ENCODE measurements around the gene GOLT1A.

Gene GOLT1A

GRCh38 chr1:204213668-204214662 lies at the start of gene GOLT1A:
GOLT1A (minus strand) TSS chr1:204213988; CDS start chr1:204213906, 82 bp downstream.
- Mint-ChIP-seq H3K27ac (ENCODE audit: low read depth) (no peak within 1 kb of the TSS), H3K36me3 (ENCODE audit: insufficient read depth) (no peaks in the 10 kb centered on the region), H3K27me3 (peaks cover 14% of the 10 kb centered on the region), H3K4me3 (peak within 1 kb of the TSS; percentile 25), H3K9me3 (no peaks in the 10 kb centered on the region), H3K4me1 (peaks cover 6% of the 10 kb centered on the region)
- DNase-seq (ENCODE audit: low spot score in 2 of 2) (no peak), ATAC-seq (replicated peaks; ENCODE audit: extremely low read depth, poor library complexity, severe bottlenecking) (no peak)

- no peak overlapping the region for H3K27ac Mint-ChIP-seq (ENCODE audit: low read depth)
- H3K27me3 Mint-ChIP-seq = peaks cover 10% of the 10 kb centered on the region
- no peak for ATAC-seq (replicated peaks; ENCODE audit: extremely low read depth, poor library complexity, severe bottlenecking)
- no peak overlapping the region for H3K4me3 Mint-ChIP-seq
- no peaks in the 10 kb centered on the region for H3K4me1 Mint-ChIP-seq
- no peaks in the 10 kb centered on the region for H3K9me3 Mint-ChIP-seq
- no peak for DNase-seq (ENCODE audit: low spot score in 2 of 2)
- H3K36me3 Mint-ChIP-seq (ENCODE audit: insufficient read depth) = peaks cover 4% of the 10 kb centered on the region
Measured at GRCh38 chr1:204263254-204263910, 49.6 kb upstream of the GOLT1A start.

GRCh38 chr1:204262506-204263253 lies 48.9 kb upstream of the GOLT1A start:
- DNase-seq (ENCODE audit: low spot score in 2 of 2) (no peak), ATAC-seq (replicated peaks; ENCODE audit: extremely low read depth, poor library complexity, severe bottlenecking) (no peak)
- H3K27ac Mint-ChIP-seq (ENCODE audit: low read depth) = no peak overlapping the region
- H3K4me3 Mint-ChIP-seq = no peak overlapping the region
- H3K36me3 Mint-ChIP-seq (ENCODE audit: insufficient read depth) = peaks cover 4% of the 10 kb centered on the region
- no peaks in the 10 kb centered on the region for H3K4me1 Mint-ChIP-seq
- H3K9me3 Mint-ChIP-seq = no peaks in the 10 kb centered on the region
- H3K27me3 Mint-ChIP-seq = peaks cover 10% of the 10 kb centered on the region

GRCh38 chr1:204261746-204262505 lies 48.1 kb upstream of the GOLT1A start:
- H3K4me3 Mint-ChIP-seq = no peak overlapping the region
- no peak for DNase-seq (ENCODE audit: low spot score in 2 of 2)

GRCh38 chr1:204261266-204261665 lies 47.5 kb upstream of the GOLT1A start:
- Mint-ChIP-seq H3K27me3 (peaks cover 23% of the 10 kb centered on the region), H3K27ac (ENCODE audit: low read depth) (no peak overlapping the region), H3K36me3 (ENCODE audit: insufficient read depth) (peaks cover 2% of the 10 kb centered on the region), H3K4me3 (no peak overlapping the region), H3K9me3 (no peaks in the 10 kb centered on the region), H3K4me1 (no peaks in the 10 kb centered on the region)
- no peak for ATAC-seq (replicated peaks; ENCODE audit: extremely low read depth, poor library complexity, severe bottlenecking)
- DNase-seq (ENCODE audit: low spot score in 2 of 2) = no peak

More at GRCh38 chr1:204261746-204262505, 48.1 kb upstream of the GOLT1A start:
- H3K27me3 Mint-ChIP-seq = peaks cover 17% of the 10 kb centered on the region
- no peaks in the 10 kb centered on the region for H3K9me3 Mint-ChIP-seq
- H3K27ac Mint-ChIP-seq (ENCODE audit: low read depth) = no peak overlapping the region
- peaks cover 2% of the 10 kb centered on the region for H3K36me3 Mint-ChIP-seq (ENCODE audit: insufficient read depth)
- ATAC-seq (replicated peaks; ENCODE audit: extremely low read depth, poor library complexity, severe bottlenecking) = no peak
- no peaks in the 10 kb centered on the region for H3K4me1 Mint-ChIP-seq

- DNase-seq (ENCODE audit: low spot score in 2 of 2) (no peak), ATAC-seq (replicated peaks; ENCODE audit: extremely low read depth, poor library complexity, severe bottlenecking) (no peak)
- no peak overlapping the region for H3K27ac Mint-ChIP-seq (ENCODE audit: low read depth)
- peaks cover under 1% of the 10 kb centered on the region for H3K4me1 Mint-ChIP-seq
- H3K36me3 Mint-ChIP-seq (ENCODE audit: insufficient read depth) = peaks cover 2% of the 10 kb centered on the region
- no peak overlapping the region for H3K4me3 Mint-ChIP-seq
- H3K9me3 Mint-ChIP-seq = no peaks in the 10 kb centered on the region
- peaks cover 29% of the 10 kb centered on the region for H3K27me3 Mint-ChIP-seq
Measured at GRCh38 chr1:204260601-204261197, 46.9 kb upstream of the GOLT1A start.

- H3K27me3 Mint-ChIP-seq = peaks cover 31% of the 10 kb centered on the region
Measured at GRCh38 chr1:204259782-204260181, 46.0 kb upstream of the GOLT1A start.

GRCh38 chr1:204259196-204259595 lies 45.4 kb upstream of the GOLT1A start:
- Mint-ChIP-seq H3K36me3 (ENCODE audit: insufficient read depth) (peaks cover 2% of the 10 kb centered on the region), H3K27me3 (peaks cover 31% of the 10 kb centered on the region), H3K9me3 (no peaks in the 10 kb centered on the region), H3K27ac (ENCODE audit: low read depth) (no peak overlapping the region), H3K4me3 (no peak overlapping the region), H3K4me1 (peaks cover 5% of the 10 kb centered on the region)
- DNase-seq (ENCODE audit: low spot score in 2 of 2) (no peak), ATAC-seq (replicated peaks; ENCODE audit: extremely low read depth, poor library complexity, severe bottlenecking) (no peak)

More at GRCh38 chr1:204259782-204260181, 46.0 kb upstream of the GOLT1A start:
- peaks cover 5% of the 10 kb centered on the region for H3K4me1 Mint-ChIP-seq
- H3K4me3 Mint-ChIP-seq = no peak overlapping the region
- no peaks in the 10 kb centered on the region for H3K9me3 Mint-ChIP-seq
- no peak for ATAC-seq (replicated peaks; ENCODE audit: extremely low read depth, poor library complexity, severe bottlenecking)
- DNase-seq (ENCODE audit: low spot score in 2 of 2) = no peak
- peaks cover 2% of the 10 kb centered on the region for H3K36me3 Mint-ChIP-seq (ENCODE audit: insufficient read depth)
- H3K27ac Mint-ChIP-seq (ENCODE audit: low read depth) = no peak overlapping the region

- Mint-ChIP-seq H3K4me1 (peaks cover 5% of the 10 kb centered on the region), H3K36me3 (ENCODE audit: insufficient read depth) (peaks cover 2% of the 10 kb centered on the region), H3K27ac (ENCODE audit: low read depth) (no peak overlapping the region), H3K9me3 (no peaks in the 10 kb centered on the region), H3K4me3 (no peak overlapping the region), H3K27me3 (peaks cover 31% of the 10 kb centered on the region)
- ATAC-seq (replicated peaks; ENCODE audit: extremely low read depth, poor library complexity, severe bottlenecking) (no peak), DNase-seq (ENCODE audit: low spot score in 2 of 2) (no peak)
Measured at GRCh38 chr1:204258213-204259115, 44.7 kb upstream of the GOLT1A start.

GRCh38 chr1:204257446-204257845 lies 43.7 kb upstream of the GOLT1A start:
- Mint-ChIP-seq H3K9me3 (no peaks in the 10 kb centered on the region), H3K4me1 (peaks cover 5% of the 10 kb centered on the region), H3K27me3 (peaks cover 35% of the 10 kb centered on the region), H3K4me3 (no peak overlapping the region), H3K36me3 (ENCODE audit: insufficient read depth) (no peaks in the 10 kb centered on the region), H3K27ac (ENCODE audit: low read depth) (no peak overlapping the region)
- no peak for ATAC-seq (replicated peaks; ENCODE audit: extremely low read depth, poor library complexity, severe bottlenecking)
- no peak for DNase-seq (ENCODE audit: low spot score in 2 of 2)

GRCh38 chr1:204256531-204256930 lies 42.7 kb upstream of the GOLT1A start:
- Mint-ChIP-seq H3K4me1 (peaks cover 5% of the 10 kb centered on the region), H3K9me3 (no peaks in the 10 kb centered on the region), H3K36me3 (ENCODE audit: insufficient read depth) (no peaks in the 10 kb centered on the region), H3K27me3 (peaks cover 36% of the 10 kb centered on the region), H3K27ac (ENCODE audit: low read depth) (no peak overlapping the region), H3K4me3 (no peak overlapping the region)
- no peak for ATAC-seq (replicated peaks; ENCODE audit: extremely low read depth, poor library complexity, severe bottlenecking)
- no peak for DNase-seq (ENCODE audit: low spot score in 2 of 2)

Data from central memory CD8-positive, alpha-beta T cell (primary cell).